Muscle of leg (tissue), 11 donors: ENCODE results near the gene MICOS13. TPM values are rescaled to one million over a fixed set of nuclear protein-coding genes. Genes with fewer than 3 reads are reported as not detected.
A peak's percentile ranks its signal among the peaks of the same experiment; 100 is the strongest.

Experiments used
- DNase-seq: peaks from one replicate; pipeline ENCODE4 v3.0.0; 2013
- H3K27ac ChIP-seq: one replicate; pipeline ENCODE4 v1.5.1; 2013; ENCODE audit warnings: mild to moderate bottlenecking, low read length, control low read depth
- H3K27me3 ChIP-seq: one replicate; pipeline ENCODE4 v1.6.1; 2013; ENCODE audit warnings: low read length; ENCODE audit not compliant: control insufficient read depth, insufficient read depth
- H3K36me3 ChIP-seq: one replicate; pipeline ENCODE4 v1.6.1; 2013; ENCODE audit warnings: low read length; ENCODE audit not compliant: control insufficient read depth, insufficient read depth
- H3K4me1 ChIP-seq: one replicate; pipeline ENCODE4 v1.6.1; 2013; ENCODE audit warnings: low read length; ENCODE audit not compliant: control insufficient read depth, insufficient read depth
- H3K4me3 ChIP-seq: one replicate; pipeline ENCODE4 v1.5.1; 2013; ENCODE audit warnings: low read length, control low read depth
- H3K9me3 ChIP-seq: replicated peaks from 2 replicates; pipeline ENCODE4 v1.6.1; 2013; ENCODE audit warnings: low read depth, low read length; ENCODE audit not compliant: control insufficient read depth
- WGBS: methylation state at CpG from one replicate; pipeline ENCODE4 v1.1.5; 2013; ENCODE audit warnings: missing lambda C conversion rate; ENCODE audit not compliant: insufficient coverage; 5-methylcytosine and 5-hydroxymethylcytosine counted together
- polyA plus RNA-seq, 8 donors: library from polyadenylated mRNA; unstranded; fragments of 120-200 nt; gene quantifications; one replicate each; pipeline versions ENCODE4 v1.2.1 to v1.2.3, GENCODE V29; 2013; ENCODE audit warnings: inconsistent platforms in 1 of 8, low replicate concordance in 1 of 8; ENCODE audit not compliant: insufficient read length in 8 of 8, insufficient read depth in 1 of 8
- total RNA-seq: library from RNA; stranded (reverse); fragments of 120-200 nt; gene quantifications from one replicate; pipeline ENCODE4 v1.2.4, GENCODE V29; 2013

Gene MICOS13
- total and polyA plus RNA-seq, 9 donors: 74.4 to 122 (median 92.7) TPM

GRCh38 chr19:5667751-5668271, 12.5 kb downstream of the MICOS13 start:
- H3K36me3 ChIP-seq: peaks cover 82% of the 10 kb centered on the region

DNA sequence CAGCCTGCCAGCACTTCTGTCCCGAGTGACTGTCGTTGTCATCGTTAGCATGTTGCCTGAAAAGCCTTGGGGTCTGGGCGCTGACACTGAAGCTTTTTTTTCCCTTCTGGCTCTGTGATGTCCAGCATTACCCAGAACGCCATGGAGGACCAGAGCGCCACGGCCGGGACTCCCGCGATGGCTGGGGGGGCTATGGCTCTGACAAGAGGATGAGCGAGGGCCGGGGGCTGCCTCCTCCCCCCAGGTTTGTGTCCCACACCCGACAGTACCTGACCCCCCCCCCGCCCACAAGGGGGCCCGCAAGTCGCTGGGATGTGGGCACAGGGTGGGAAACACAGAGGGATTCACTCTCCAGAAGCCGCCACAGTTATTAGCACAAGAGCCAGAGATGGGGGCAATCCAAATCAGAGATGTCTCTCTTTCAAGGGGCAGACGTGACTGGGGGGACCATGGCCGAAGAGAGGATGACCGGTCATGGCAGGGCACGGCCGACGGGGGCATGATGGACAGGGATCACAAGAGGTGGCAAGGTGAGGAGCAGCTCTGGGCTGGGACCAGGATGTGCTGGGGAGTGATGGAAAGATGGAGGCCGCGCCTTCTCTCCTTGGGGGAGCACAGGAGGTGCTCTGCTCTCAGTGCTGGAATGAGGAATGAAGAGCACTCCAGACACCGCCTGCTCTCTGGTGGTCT, 13.2 kb downstream of the MICOS13 start:
- no peak for DNase-seq
- H3K27me3 ChIP-seq: no peaks in the 10 kb centered on the region
- H3K4me1 ChIP-seq: peaks cover 15% of the 10 kb centered on the region
- H3K36me3 ChIP-seq: peaks cover 83% of the 10 kb centered on the region
- no peak overlapping the region for H3K27ac ChIP-seq
- no peak overlapping the region for H3K4me3 ChIP-seq
- no peaks in the 10 kb centered on the region for H3K9me3 ChIP-seq
- WGBS: 86% methylated on average over 15 of the region's 26 CpGs

More at GRCh38 chr19:5667751-5668271, 12.5 kb downstream of the MICOS13 start:
- 81% methylated on average over 17 of the region's 22 CpGs for WGBS
- Histone ChIP-seq H3K9me3 (no peaks in the 10 kb centered on the region), H3K4me3 (no peak overlapping the region), H3K4me1 (peaks cover 15% of the 10 kb centered on the region), H3K27ac (no peak overlapping the region), H3K27me3 (no peaks in the 10 kb centered on the region)
- DNase-seq: no peak

DNA sequence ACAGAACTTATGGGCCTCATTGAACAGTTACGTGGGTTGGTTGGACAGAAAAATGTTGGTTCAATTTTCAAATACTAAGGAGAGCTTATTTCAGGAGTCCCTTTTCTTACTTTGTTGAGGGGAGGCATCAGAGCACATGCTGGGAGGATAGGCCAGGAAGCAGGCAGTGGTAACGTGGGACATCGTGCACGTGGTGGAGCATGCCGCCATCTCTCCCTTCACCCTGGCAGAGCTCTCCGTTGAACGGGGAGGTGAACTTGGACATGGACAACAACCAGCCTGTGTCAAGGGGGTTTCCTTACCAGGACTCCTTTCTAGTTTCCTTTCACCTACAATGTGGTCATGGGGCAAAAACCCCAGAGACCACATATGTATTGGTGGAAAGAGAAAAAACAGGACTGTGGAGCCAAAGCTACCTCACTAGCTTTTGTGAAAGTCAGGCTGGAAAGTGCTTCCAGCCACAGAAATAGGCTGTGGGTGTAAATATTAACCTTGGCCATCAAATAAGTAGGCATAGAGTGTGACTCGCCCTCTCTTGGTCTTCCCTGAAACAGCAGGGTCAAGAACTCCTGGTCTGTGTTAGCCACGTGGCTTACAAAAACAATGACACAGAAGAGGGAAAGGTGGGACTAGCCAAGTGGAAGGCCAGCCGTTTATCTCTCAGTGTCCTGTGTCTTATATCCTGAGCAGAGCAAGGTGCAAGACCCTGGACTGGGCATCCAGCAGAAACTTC, 14.4 kb downstream of the MICOS13 start:
- Histone ChIP-seq H3K9me3 (no peaks in the 10 kb centered on the region), H3K27me3 (no peaks in the 10 kb centered on the region), H3K4me1 (peaks cover 15% of the 10 kb centered on the region), H3K36me3 (peaks cover 86% of the 10 kb centered on the region), H3K4me3 (no peak overlapping the region), H3K27ac (no peak overlapping the region)
- DNase-seq: no peak
- WGBS: 85% methylated on average over 3 of the region's 10 CpGs

- peak overlapping the region; percentile 80 for H3K27ac ChIP-seq
- peaks cover 90% of the 10 kb centered on the region for H3K36me3 ChIP-seq
- WGBS: 90% methylated on average over 1 of the region's 2 CpGs
Observed at GRCh38 chr19:5664515-5664914, 15.8 kb downstream of the MICOS13 start.

GRCh38 chr19:5663904-5664303, 16.4 kb downstream of the MICOS13 start:
- Histone ChIP-seq H3K27me3 (no peaks in the 10 kb centered on the region), H3K27ac (peak overlapping the region; percentile 80), H3K9me3 (no peaks in the 10 kb centered on the region), H3K4me1 (peaks cover 15% of the 10 kb centered on the region), H3K36me3 (peaks cover 89% of the 10 kb centered on the region), H3K4me3 (no peak overlapping the region)
- no peak for DNase-seq
- 91% methylated on average over 14 of the region's 17 CpGs for WGBS

More at GRCh38 chr19:5664515-5664914, 15.8 kb downstream of the MICOS13 start:
- Histone ChIP-seq H3K4me1 (peaks cover 15% of the 10 kb centered on the region), H3K4me3 (no peak overlapping the region), H3K9me3 (no peaks in the 10 kb centered on the region), H3K27me3 (no peaks in the 10 kb centered on the region)
- DNase-seq: peak; percentile 52

DNA sequence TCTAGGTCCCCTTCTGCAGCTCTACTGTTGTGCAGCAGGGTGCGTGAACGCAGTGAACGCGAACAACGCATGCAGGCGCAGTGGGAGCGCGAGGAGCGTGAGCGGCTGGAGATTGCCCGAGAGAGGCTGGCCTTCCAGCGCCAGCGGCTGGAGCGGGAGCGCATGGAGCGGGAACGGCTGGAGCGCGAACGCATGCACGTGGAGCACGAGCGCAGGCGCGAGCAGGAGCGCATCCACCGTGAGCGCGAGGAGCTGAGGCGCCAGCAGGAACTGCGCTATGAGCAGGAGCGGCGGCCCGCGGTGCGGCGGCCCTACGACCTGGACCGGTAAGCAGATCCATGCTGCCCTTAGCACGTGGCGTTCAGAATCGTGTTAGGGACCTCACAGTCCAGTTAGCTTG, 18.8 kb downstream of the MICOS13 start:
- Histone ChIP-seq H3K27me3 (no peaks in the 10 kb centered on the region), H3K36me3 (peaks cover 85% of the 10 kb centered on the region), H3K4me1 (peaks cover 11% of the 10 kb centered on the region), H3K27ac (no peak overlapping the region), H3K4me3 (no peak overlapping the region), H3K9me3 (no peaks in the 10 kb centered on the region)
- DNase-seq: no peak
- WGBS: 97% methylated on average over 42 of the region's 42 CpGs

GRCh38 chr19:5655412-5655811, 24.9 kb downstream of the MICOS13 start:
- no peak overlapping the region for H3K4me3 ChIP-seq
- WGBS: no CpG with 5 or more reads among the region's 5 CpGs
- peaks cover 83% of the 10 kb centered on the region for H3K36me3 ChIP-seq
- no peaks in the 10 kb centered on the region for H3K9me3 ChIP-seq
- no peak overlapping the region for H3K27ac ChIP-seq
- H3K27me3 ChIP-seq: no peaks in the 10 kb centered on the region
- H3K4me1 ChIP-seq: no peaks in the 10 kb centered on the region
- no peak for DNase-seq

DNA sequence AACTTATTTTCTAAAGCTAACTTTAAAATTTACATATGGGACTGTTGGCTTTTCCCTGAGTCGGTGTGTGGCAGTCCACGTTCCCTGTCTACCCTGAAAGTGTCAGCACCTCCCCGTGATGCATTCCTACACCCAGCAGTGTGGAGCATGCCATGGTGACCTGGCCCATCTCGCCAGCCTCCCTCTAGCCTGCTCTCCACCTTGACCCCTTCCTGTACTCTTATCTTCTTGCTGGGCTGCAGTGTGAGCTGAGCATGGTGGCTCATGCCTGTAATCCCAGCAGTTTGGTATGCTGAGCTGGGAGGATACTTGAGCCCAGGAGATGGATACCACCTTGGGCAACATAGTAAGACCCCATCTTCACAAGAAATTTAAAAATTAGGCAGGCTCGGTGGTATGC, 25.4 kb downstream of the MICOS13 start:
- no peak overlapping the region for H3K27ac ChIP-seq
- no peak overlapping the region for H3K4me3 ChIP-seq
- no peaks in the 10 kb centered on the region for H3K9me3 ChIP-seq
- H3K4me1 ChIP-seq: no peaks in the 10 kb centered on the region
- WGBS: 89% methylated on average over 3 of the region's 5 CpGs
- DNase-seq: no peak
- peaks cover 83% of the 10 kb centered on the region for H3K36me3 ChIP-seq
- H3K27me3 ChIP-seq: no peaks in the 10 kb centered on the region

GRCh38 chr19:5652261-5652660, 28.1 kb downstream of the MICOS13 start:
- H3K4me1 ChIP-seq: no peaks in the 10 kb centered on the region
- H3K36me3 ChIP-seq: peaks cover 78% of the 10 kb centered on the region
- no peak overlapping the region for H3K4me3 ChIP-seq
- no peaks in the 10 kb centered on the region for H3K9me3 ChIP-seq
- 88% methylated on average over 8 of the region's 10 CpGs for WGBS
- no peak for DNase-seq
- no peak overlapping the region for H3K27ac ChIP-seq
- no peaks in the 10 kb centered on the region for H3K27me3 ChIP-seq

- no peak overlapping the region for H3K27ac ChIP-seq
- H3K9me3 ChIP-seq: no peaks in the 10 kb centered on the region
- no peaks in the 10 kb centered on the region for H3K4me1 ChIP-seq
- 92% methylated on average over 5 of the region's 5 CpGs for WGBS
- DNase-seq: no peak
- no peaks in the 10 kb centered on the region for H3K27me3 ChIP-seq
- peaks cover 84% of the 10 kb centered on the region for H3K36me3 ChIP-seq
- no peak overlapping the region for H3K4me3 ChIP-seq
Observed at GRCh38 chr19:5651361-5651760, 29.0 kb downstream of the MICOS13 start.
